ENCODE data around the gene ACIN1.

GRCh38 chr14:23045419-23046357 is 49.2 kb downstream of the ACIN1 start:
- TF ChIP-seq EZH2phosphoT487 (conservative IDR thresholded peaks at IDR 0.05; ENCODE audit: low read length) (no peak), CTCF (IDR thresholded peaks at IDR 0.05; ENCODE audit: insufficient read depth, low read length, poor library complexity, severe bottlenecking) (no peak)
